Activated CD8-positive, alpha-beta memory T cell treated with anti-CD3 and anti-CD28 coated beads, Interleukin-2, amount 50 U/mL, for 24 hours (primary cell): ENCODE data around the gene DNAH9.
"Not testable (repeated sequence)": the region's sequence is repeated elsewhere in the genome, so short reads cannot be mapped to it uniquely, and the experiment has no call there.

Source experiments
- DNase-seq: peaks from one replicate; pipeline ENCODE4 v3.0.0-alpha.2; 2020; ENCODE audit errors: extremely low read depth

The DNAH9 gene

GRCh38 chr17:11921296-11921695 is 323.0 kb downstream of the DNAH9 start:
- DNase-seq = no peak

- DNase-seq = no peak
Measured at GRCh38 chr17:11922638-11923037, 324.4 kb downstream of the DNAH9 start.

- no peak for DNase-seq
Measured at GRCh38 chr17:11924076-11924475, 325.8 kb downstream of the DNAH9 start.

DNA sequence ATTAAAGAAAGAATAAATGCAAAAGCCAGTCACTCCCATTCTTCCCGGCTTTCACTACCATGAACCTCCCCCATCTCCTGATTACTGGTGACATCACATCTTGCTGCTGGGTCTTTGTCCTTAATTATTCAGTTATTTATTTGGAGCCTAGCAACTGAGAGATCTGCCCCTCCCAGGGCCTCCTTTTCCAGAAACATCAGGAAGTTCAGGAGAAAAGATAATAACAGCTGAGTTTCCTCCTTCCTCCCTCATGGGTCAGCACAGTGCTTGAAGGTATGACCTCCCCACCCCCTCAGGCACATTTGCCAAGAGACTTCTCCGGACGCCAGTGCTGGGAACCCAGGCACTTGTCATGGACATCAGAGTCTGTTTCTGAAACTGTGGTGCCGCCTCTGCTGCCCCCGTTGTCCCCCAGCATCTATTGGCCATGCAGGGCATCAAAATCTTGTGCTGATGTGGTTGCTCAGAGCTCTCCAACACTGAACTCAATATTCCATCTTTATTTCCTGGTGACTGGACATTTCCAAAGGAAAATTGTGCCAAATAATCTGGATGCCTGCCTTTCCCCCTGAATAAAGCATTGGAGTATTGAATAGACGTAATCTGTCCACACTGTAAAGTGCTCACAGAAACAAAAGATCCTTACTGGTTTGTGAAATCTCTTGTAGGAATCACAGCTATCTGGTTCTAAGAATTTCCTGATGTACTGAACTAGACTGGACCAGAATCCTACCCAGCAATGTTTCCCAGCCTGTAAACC is 327.2 kb downstream of the DNAH9 start:
- no peak for DNase-seq

DNA sequence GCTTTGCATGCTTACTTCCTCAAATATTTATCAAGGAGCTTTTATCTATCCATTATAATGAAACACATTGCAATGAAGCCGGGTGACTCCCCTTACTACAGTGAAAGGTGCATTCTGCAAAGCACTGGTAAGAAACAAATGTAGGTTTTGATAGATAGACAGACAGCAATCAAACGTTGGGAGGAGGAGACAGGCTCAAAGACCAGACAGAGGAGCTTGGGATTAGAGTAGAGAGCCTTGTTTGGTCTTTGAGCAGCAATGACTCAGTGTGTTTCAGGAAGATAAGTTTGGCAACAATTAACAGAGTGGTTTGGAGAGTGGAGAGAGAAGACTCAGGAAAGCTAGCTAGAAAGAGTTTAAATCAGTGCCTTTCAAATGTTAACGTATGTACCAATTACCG is 330.2 kb downstream of the DNAH9 start:
- DNase-seq = no peak

DNA sequence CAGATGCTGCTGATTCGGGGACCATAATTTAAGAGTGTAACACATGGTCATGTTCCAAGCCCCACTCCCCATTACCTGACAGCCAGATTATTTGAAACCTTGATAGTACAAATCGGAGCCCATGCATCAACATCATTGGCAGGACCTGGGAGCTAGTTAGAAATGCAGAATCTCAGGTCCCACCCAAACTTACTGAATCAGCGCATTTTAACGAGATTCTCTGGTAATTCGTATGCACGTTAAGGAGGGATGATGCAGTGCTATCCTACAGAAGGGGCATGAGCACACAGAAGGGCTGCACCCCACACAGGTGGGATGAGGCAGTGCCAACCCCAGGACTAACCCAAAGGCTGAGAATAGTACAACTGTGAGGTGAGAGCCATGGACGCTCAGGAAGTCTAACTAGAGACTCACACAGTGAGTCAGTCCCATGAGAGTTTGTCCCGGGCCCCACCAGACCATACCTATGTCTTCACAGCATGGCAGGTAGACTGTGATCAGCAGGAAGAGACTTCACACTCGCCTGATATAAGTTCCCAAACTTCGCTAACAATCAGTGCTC is 334.1 kb downstream of the DNAH9 start:
- no peak for DNase-seq

GRCh38 chr17:11935734-11936406 is 337.6 kb downstream of the DNAH9 start:
- no peak for DNase-seq

- DNase-seq = no peak
Measured at GRCh38 chr17:11940904-11941303, 342.6 kb downstream of the DNAH9 start.

DNA sequence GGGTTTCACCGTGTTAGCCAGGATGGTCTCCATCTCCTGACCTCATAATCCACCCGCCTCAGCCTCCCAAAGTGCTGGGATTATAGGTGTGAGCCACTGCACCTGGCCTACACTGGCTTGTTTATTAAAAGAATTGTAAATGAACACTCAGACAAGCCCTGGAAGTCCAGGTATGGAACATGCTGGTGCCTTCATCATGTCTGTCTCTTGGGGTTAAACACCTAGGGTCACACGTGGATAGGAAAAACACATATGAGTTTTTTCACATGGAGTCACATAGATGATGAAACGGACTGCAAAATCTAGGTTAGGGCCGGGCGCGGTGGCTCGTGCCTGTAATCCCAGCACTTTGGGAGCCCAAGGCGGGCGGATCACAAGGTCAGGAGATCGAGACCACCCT is 344.8 kb downstream of the DNAH9 start:
- not testable (repeated sequence) for DNase-seq

- no peak for DNase-seq
Measured at GRCh38 chr17:11943759-11944347, 345.6 kb downstream of the DNAH9 start.

- no peak for DNase-seq
Measured at GRCh38 chr17:11944587-11944986, 346.3 kb downstream of the DNAH9 start.

GRCh38 chr17:11948789-11949188 is 350.5 kb downstream of the DNAH9 start:
- DNase-seq = no peak

GRCh38 chr17:11949571-11949970 is 351.3 kb downstream of the DNAH9 start:
- not testable (repeated sequence) for DNase-seq

GRCh38 chr17:11950771-11951519 is 352.7 kb downstream of the DNAH9 start:
- no peak for DNase-seq

GRCh38 chr17:11952610-11953009 is 354.3 kb downstream of the DNAH9 start:
- no peak for DNase-seq

DNA sequence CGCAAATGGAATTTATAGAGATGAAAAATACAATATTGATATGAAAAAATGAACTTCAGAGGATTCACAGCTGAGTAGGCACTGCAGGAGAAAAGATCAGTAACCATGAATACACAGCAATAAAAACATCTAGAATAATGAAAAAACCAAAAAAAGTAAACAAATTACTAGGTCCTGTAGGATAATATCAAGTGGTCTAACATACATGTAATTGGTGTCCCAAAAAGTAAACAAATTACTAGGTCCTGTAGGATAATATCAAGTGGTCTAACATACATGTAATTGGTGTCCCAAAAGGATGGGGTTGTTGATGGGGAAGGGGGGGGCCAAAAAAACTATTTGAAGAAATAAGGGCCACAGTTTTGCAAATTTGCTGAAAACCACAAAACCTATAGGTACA is 355.7 kb downstream of the DNAH9 start:
- DNase-seq = no peak

DNA sequence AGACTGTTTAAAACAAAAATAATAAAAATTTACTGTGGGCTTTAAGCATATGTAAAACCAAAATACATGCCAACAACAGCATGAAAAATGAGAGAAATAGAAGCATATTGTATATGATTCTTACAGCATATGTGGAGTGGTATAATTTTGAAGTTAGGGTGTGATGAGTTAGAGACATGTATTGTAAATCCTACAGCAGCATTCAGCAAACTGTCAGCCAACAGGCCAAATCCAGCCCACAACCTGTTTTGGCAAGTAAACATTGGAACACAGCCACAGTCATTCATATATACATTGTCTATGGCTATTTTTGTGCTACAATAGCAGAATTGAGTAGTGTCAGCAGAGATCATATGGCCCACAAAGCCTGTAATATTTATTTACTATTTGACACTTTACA is 356.7 kb downstream of the DNAH9 start:
- no peak for DNase-seq

GRCh38 chr17:11969565-11969964 is 371.3 kb downstream of the DNAH9 start:
- no peak for DNase-seq

GRCh38 chr17:11972741-11973140 is 374.5 kb downstream of the DNAH9 start:
- DNase-seq = not testable (repeated sequence)

DNA sequence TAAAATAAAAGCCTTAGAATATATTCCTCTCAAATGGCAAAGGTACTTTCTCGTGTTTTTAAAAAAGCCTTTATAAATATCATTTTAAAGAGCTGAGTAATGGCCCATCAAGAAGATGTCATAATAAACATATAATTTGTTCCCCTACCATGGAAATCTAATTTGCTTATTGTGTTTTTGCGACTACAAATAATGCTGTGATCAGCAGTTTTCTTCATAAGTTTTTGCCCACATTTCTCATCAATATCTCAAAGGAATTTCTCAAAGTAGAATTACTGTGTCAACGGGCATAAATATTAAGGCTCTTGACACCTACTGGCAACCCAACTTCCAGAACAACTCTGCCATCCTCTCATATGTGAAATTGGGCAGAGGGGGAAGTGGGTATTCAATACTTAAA is 381.5 kb downstream of the DNAH9 start:
- no peak for DNase-seq

DNA sequence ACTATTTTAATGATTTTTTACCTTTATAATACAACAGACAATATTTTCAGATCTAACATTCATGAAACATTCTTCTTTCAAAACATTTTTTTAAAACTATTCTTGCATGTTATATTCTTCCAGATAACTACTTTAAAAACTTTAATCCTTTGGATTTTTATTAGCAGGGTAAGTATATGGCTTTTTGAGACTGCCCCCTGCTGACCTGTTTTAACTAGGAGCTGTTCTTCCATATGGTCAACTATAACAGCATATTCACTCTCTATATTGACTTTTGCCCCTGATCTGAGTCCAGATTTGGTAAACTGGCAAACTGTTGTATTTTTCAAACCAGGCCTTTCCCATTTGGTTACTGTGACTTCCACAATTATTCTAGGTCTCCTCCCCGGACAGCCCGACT is 382.5 kb downstream of the DNAH9 start:
- no peak for DNase-seq

DNA sequence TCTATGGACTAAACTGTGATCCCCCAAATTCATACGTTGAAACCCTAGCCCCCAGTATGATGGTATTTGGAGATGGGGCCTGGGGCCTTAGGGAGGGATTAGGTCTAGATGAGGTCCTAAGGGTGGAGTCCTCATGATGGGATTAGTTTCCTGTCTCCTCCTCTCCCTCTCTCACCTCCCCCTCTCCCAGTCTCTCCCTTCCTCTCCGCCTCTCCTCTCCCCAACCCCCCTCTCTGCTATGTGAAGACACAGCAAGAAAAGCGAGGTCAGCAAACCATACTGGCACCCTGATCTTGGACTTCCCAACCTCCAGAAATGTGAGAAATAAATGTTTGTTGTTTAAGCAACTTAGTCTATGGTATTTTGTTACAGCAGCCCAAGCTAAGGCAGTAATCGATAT is 383.6 kb downstream of the DNAH9 start:
- DNase-seq = no peak
